Measurements from ENCODE around the gene PRODH.
"Not testable (repeated sequence)": the region's sequence is repeated elsewhere in the genome, so short reads cannot be mapped to it uniquely, and the experiment has no call there.

DNA sequence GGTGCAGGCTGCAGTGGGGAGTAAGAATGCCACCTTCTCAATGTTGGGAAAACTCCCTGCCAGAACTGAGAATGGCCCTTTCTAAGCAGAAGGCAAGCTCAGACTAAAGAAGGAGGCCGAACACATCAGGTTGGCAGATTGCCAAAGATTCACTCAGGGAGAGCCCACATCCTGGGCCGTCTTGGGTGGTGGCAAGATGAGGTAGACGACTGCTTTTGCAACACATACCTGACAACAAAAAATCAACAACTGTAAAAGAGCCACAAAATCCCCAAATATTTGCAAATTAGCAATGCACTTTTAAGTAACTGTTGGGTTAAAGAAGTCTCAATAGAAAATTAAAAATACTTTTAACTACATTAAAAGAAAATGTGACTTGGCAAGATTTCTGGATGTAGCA, 54.8 kb downstream of the PRODH start:
- TF ChIP-seq, protein P1, sequence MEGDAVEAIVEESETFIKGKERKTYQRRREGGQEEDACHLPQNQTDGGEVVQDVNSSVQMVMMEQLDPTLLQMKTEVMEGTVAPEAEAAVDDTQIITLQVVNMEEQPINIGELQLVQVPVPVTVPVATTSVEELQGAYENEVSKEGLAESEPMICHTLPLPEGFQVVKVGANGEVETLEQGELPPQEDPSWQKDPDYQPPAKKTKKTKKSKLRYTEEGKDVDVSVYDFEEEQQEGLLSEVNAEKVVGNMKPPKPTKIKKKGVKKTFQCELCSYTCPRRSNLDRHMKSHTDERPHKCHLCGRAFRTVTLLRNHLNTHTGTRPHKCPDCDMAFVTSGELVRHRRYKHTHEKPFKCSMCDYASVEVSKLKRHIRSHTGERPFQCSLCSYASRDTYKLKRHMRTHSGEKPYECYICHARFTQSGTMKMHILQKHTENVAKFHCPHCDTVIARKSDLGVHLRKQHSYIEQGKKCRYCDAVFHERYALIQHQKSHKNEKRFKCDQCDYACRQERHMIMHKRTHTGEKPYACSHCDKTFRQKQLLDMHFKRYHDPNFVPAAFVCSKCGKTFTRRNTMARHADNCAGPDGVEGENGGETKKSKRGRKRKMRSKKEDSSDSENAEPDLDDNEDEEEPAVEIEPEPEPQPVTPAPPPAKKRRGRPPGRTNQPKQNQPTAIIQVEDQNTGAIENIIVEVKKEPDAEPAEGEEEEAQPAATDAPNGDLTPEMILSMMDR (IDR thresholded peaks at IDR 0.05): not testable (repeated sequence)
- not testable (repeated sequence) for TF ChIP-seq POLR2A, EP300 (IDR thresholded peaks at IDR 0.05)

Data from suprapubic skin (tissue), 3 donors.